Transverse colon (tissue), 4 donors: ENCODE data around the gene SBNO2. TPM values are rescaled to one million over a fixed set of nuclear protein-coding genes. Genes with fewer than 3 reads are reported as not detected.

ENCODE experiments used
- DNase-seq: peaks from one replicate; pipeline ENCODE4 v3.0.0-alpha.2; 2019
- H3K27ac ChIP-seq, 4 donors: fragments of 200-600 bp; sonication (generic); 2 replicates each; pipeline ENCODE4 v1.5.1; 2016 to 2018; ENCODE audit warnings: inconsistent platforms in 4 of 4
- H3K27me3 ChIP-seq: fragments of 200-600 bp; sonication (generic); 2 replicates; pipeline ENCODE4 v1.5.1; 2017; ENCODE audit warnings: inconsistent platforms
- H3K36me3 ChIP-seq, 4 donors: fragments of 200-600 bp; sonication (generic); 2 replicates each; pipeline ENCODE4 v1.5.1; 2017 to 2019; ENCODE audit warnings: inconsistent platforms in 4 of 4
- H3K4me1 ChIP-seq, 4 donors: fragments of 200-600 bp; sonication (generic); 2 replicates each; pipeline ENCODE4 v1.5.1; 2017 to 2020; ENCODE audit warnings: inconsistent platforms in 4 of 4
- H3K4me3 ChIP-seq, 4 donors: fragments of 200-600 bp; sonication (generic); 1 replicate in 1 of 4; 2 replicates in 3 of 4; pipeline versions ENCODE4 v1.5.1 to v1.6.1; 2017 to 2019; ENCODE audit warnings: inconsistent platforms in 4 of 4
- H3K9me3 ChIP-seq, 2 donors: fragments of 200-600 bp; sonication (generic); 2 replicates each; pipeline ENCODE4 v1.5.1; 2017 to 2019; ENCODE audit warnings: inconsistent platforms in 2 of 2
- EP300 ChIP-seq: sonication (generic); formaldehyde crosslinking; IDR thresholded peaks from one replicate; pipeline ENCODE4 v1.6.1; 2017; ENCODE audit warnings: antibody characterized with exemption, low read depth
- POLR2A ChIP-seq: fragments of 450-650 bp; IDR thresholded peaks from one replicate; pipeline ENCODE4 v1.6.1; 2016; ENCODE audit warnings: antibody characterized with exemption, mild to moderate bottlenecking, moderate library complexity
- POLR2AphosphoS5 ChIP-seq, 3 donors: sonication (generic); formaldehyde crosslinking; IDR thresholded peaks; one replicate each; pipeline ENCODE4 v1.6.1; 2016; ENCODE audit warnings: antibody characterized with exemption in 3 of 3
- WGBS, 2 donors: methylation state at CpG; one replicate each; pipeline ENCODE4 v1.1.5; 2018; ENCODE audit warnings: low coverage in 1 of 2; 5-methylcytosine and 5-hydroxymethylcytosine counted together
- in situ Hi-C, 4 donors: fragments of 200-750 bp; cut with MboI; loops; one replicate each; pipeline versions ENCODE4 v1.15.0 to v1.15.1; 2017; ENCODE audit warnings: low sequenced_read_pairs in 3 of 4, low pct_ligation_motif_present in 1 of 4, low pct_unique_long_range_greater_than_20kb in 1 of 4
- intact Hi-C: fragments of 100-400 bp; cut with DNase I; formaldehyde crosslinking; loops from one replicate; pipeline ENCODE4 v1.15.1; 2023; ENCODE audit warnings: low total_unique reads
- total RNA-seq, 4 donors: library from RNA; depleted of rRNA; stranded (reverse); fragments of >200 nt; gene quantifications; one replicate each; pipeline ENCODE4 v1.1.0, GENCODE V29; 2016
- TF ChIP-seq, protein P1 (sequence below), 5 experiments: fragments of 200-600 bp in 3 of 5; fragments of 450-650 bp in 2 of 5; sonication (generic) in 3 of 5; IDR thresholded peaks; 1 replicate in 2 of 5; 2 replicates in 3 of 5; pipeline ENCODE4 v1.5.1; 2016 to 2017; ENCODE audit warnings: antibody characterized with exemption in 5 of 5, inconsistent platforms in 3 of 5, mild to moderate bottlenecking in 2 of 5, moderate library complexity in 1 of 5

SBNO2 gene
- total RNA-seq, 4 donors from 2014 or later, result 34.5 to 142 (median 48.3) TPM

DNA sequence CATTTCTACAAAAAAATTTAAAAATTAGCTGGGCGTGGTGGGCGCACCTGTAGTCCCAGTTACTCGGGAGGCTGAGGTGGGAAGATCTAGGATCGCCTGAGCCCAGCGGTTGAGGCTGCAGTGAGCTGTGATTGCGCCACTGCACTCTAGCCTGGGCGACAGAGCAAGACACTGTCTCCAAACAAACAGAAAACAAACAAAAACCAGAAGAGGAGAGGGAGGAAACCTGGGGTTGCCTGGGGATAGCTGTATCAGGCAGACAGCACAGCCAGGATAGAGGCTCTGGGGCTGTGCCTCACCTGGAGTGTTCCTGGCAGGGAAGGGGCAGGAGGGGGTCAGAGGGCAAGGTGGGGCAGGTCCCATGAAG lies 76.3 kb downstream of the SBNO2 start:
- H3K36me3 ChIP-seq, result peaks cover 0 to 8% (median 0%) of the 10 kb centered on the region in 4 donors
- 57 to 65% methylated on average over 6 to 7 of the region's 7 CpGs for WGBS, 2 donors
- peaks cover 20 to 64% (median 45%) of the 10 kb centered on the region in 4 donors for H3K4me1 ChIP-seq
- H3K9me3 ChIP-seq, result no peaks in the 10 kb centered on the region
- TF ChIP-seq, protein P1, sequence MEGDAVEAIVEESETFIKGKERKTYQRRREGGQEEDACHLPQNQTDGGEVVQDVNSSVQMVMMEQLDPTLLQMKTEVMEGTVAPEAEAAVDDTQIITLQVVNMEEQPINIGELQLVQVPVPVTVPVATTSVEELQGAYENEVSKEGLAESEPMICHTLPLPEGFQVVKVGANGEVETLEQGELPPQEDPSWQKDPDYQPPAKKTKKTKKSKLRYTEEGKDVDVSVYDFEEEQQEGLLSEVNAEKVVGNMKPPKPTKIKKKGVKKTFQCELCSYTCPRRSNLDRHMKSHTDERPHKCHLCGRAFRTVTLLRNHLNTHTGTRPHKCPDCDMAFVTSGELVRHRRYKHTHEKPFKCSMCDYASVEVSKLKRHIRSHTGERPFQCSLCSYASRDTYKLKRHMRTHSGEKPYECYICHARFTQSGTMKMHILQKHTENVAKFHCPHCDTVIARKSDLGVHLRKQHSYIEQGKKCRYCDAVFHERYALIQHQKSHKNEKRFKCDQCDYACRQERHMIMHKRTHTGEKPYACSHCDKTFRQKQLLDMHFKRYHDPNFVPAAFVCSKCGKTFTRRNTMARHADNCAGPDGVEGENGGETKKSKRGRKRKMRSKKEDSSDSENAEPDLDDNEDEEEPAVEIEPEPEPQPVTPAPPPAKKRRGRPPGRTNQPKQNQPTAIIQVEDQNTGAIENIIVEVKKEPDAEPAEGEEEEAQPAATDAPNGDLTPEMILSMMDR (IDR thresholded peaks at IDR 0.05), result no peak
- TF ChIP-seq POLR2AphosphoS5 (IDR thresholded peaks at IDR 0.05) (no peak), POLR2A (no peak), EP300 (no peak)
- DNase-seq, result no peak
- peak overlapping the region; percentile 34 to 100 (median 57) for H3K27ac ChIP-seq
- intact Hi-C loops (no loop called here), in situ Hi-C loops (no loop called here)
- no peaks in the 10 kb centered on the region for H3K27me3 ChIP-seq
- H3K4me3 ChIP-seq, result no peak overlapping the region

DNA sequence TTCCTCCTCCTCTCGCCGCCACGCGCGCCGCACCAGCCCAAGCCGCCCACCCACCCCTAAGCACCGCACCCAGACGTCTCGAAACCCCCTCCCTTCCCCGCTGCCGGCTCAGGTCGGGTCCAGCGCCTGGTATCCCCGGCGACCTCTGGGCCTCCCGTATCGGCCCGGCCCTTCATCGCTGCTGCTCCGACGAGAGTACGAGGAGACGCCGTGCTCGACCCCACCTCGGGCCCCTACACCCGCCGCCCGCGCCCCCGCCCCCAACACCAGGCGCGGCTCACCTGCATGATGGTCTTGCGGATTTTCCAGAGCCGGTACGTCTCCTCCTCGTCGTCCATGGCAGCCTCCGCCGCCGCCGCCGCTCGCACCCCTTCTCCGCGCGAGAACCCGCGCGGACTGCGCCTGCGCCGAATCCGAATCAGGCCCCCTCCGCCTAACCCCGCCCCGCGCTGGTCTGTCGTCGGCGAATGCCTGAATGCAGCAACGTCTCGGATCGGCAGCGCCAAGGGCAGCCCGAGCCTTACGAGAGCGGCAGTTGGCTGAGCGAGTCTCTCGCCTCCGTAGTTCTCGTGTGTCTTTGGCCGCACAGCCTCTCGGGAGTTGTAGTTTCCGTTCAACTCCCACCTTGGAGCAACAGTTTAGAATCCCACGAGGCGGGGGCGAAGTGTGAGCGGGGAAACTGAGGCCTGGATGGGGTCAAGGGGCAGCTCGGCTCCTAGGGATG lies 78.9 kb downstream of the SBNO2 start, which contains the start of gene POLR2E:
Gene POLR2E, minus strand, starts transcription at position 398 of the 724 bp plus-strand sequence. Its CDS starts 60 bp downstream, at position 338.
- TF ChIP-seq EP300 (no peak), POLR2A (peak; percentile 90), POLR2AphosphoS5 (IDR thresholded peaks at IDR 0.05) (peak; percentile 92 to 94 (median 94))
- TF ChIP-seq, protein P1 (IDR thresholded peaks at IDR 0.05), result no peak
- H3K4me1 ChIP-seq, result peaks cover 12 to 46% (median 32%) of the 10 kb centered on the region in 4 donors
- DNase-seq, result peak; percentile 99
- H3K4me3 ChIP-seq, result peak within 1 kb of the TSS; percentile 89 to 98 (median 92)
- 0% methylated on average over 70 of the region's 81 CpGs; no CpG with 5 or more reads in 1 of the 2 donors for WGBS, 2 donors
- intact Hi-C loops, result no loop called here
- H3K36me3 ChIP-seq, result peaks cover 0 to 15% (median 6%) of the 10 kb centered on the region in 4 donors
- in situ Hi-C loops, result no loop called here
- peak within 1 kb of the TSS; percentile 79 to 88 (median 86) for H3K27ac ChIP-seq
- no peaks in the 10 kb centered on the region for H3K9me3 ChIP-seq
- no peaks in the 10 kb centered on the region for H3K27me3 ChIP-seq

DNA sequence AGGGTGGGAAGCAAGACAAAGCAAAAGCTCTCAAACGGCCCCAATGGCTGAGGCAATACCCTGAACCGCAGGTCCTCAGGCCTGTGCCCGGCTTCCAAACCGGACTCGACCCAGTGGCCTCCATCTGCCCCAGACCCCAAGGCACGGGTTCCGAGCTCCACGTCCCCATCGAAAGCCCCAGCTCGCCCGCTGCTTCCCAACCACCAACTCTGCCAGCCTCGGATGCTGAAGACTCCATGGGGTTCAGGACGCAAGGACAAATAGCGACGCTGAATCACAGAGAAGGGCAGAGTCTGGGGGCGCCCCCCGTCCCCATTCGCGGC lies 79.5 kb downstream of the SBNO2 start:
- H3K27ac ChIP-seq, result peak overlapping the region; percentile 79 to 88 (median 86)
- no peak for DNase-seq
- TF ChIP-seq, protein P1 (IDR thresholded peaks at IDR 0.05), result no peak
- TF ChIP-seq EP300, result no peak
- TF ChIP-seq POLR2A, result no peak
- TF ChIP-seq POLR2AphosphoS5 (IDR thresholded peaks at IDR 0.05), result no peak
- no peaks in the 10 kb centered on the region for H3K27me3 ChIP-seq
- in situ Hi-C loops (no loop called here), intact Hi-C loops (no loop called here)
- peaks cover 0 to 15% (median 6%) of the 10 kb centered on the region in 4 donors for H3K36me3 ChIP-seq
- no peaks in the 10 kb centered on the region for H3K9me3 ChIP-seq
- WGBS, 2 donors, result 0 to 1% methylated on average over 3 to 16 of the region's 19 CpGs
- peaks cover 12 to 46% (median 32%) of the 10 kb centered on the region in 4 donors for H3K4me1 ChIP-seq
- peak overlapping the region; percentile 89 to 98 (median 92) for H3K4me3 ChIP-seq

DNA sequence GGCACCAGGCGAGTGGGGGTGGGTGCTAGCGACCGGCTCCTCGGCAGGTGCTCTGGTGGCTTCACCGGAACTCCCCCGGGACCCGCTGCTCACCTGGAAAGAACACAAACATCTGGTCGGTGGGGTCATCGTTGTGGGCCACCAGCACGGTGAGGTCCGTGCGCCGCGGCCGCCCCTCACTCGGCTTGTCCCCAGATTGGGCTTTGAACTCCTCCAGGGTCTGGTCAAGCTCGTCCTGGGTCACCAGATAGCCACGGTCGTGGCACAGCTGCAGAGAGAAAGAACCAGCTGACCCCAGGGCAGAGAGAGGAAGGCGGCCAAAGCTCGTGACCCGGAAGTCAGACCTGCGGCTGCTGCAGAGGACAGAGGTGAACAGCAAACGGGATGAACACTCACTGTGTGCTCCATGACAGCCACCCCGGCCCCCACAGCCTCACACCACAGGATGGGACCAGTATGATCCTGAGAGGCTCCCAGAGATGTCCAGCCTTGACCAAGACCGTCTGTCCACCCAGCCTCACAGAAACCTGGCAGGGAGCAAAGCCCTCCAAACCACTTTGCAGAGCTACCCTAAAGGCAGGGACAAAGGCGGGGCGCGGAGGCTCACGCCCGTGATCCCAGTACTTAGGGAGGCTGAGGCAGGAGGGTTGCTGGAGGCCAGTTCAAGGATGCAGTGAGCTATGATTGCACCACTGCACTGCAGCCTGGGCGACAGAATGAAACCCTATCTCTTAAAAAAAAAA lies 80.1 kb downstream of the SBNO2 start:
- no peaks in the 10 kb centered on the region for H3K9me3 ChIP-seq
- H3K36me3 ChIP-seq, result peaks cover 0 to 18% (median 8%) of the 10 kb centered on the region in 4 donors
- peak overlapping the region in 3 of 4 donors; percentile 79 to 88 (median 85) for H3K27ac ChIP-seq
- no peak for DNase-seq
- H3K27me3 ChIP-seq, result no peaks in the 10 kb centered on the region
- intact Hi-C loops, result no loop called here
- in situ Hi-C loops, result no loop called here
- TF ChIP-seq POLR2A, result no peak
- no peak for TF ChIP-seq EP300
- no peak for TF ChIP-seq POLR2AphosphoS5 (IDR thresholded peaks at IDR 0.05)
- TF ChIP-seq, protein P1 (IDR thresholded peaks at IDR 0.05), result no peak
- 0 to 55% methylated on average over 1 to 27 of the region's 32 CpGs for WGBS, 2 donors
- peak overlapping the region; percentile 89 to 98 (median 92) for H3K4me3 ChIP-seq
- H3K4me1 ChIP-seq, result peaks cover 12 to 40% (median 31%) of the 10 kb centered on the region in 4 donors
